HepG2 (cell line): Measurements from ENCODE around the gene NEGR1. TPM values are rescaled to one million over a fixed set of nuclear protein-coding genes. Genes with fewer than 3 reads are reported as not detected.

Experiments used
- ATAC-seq: fragments of 200-7000 bp; cut with Tn5 transposase; 3 replicates; pipeline ENCODE4 v1.9.1; 2020; ENCODE audit warnings: mild to moderate bottlenecking, moderate library complexity
- BruUV-seq: library from RNA; stranded (reverse); fragments of 400-500 nt; replicated peaks from 2 replicates; lab custom pipeline; 2021; lab: Mats Ljungman, UMichigan
- CTCF ChIA-PET: fragments of 300-600 bp; formaldehyde crosslinking; extraction: SDS; loops from one replicate; lab custom pipeline; 2021; ENCODE audit warnings: low total read pairs, inconsistent platforms, low intra/inter-chr PET ratio; lab: Yijun Ruan, JAX
- POLR2A ChIA-PET: fragments of 350-600 bp; sonication (Branson Sonifier 250); formaldehyde crosslinking; loops from one replicate; lab custom pipeline; 2020; ENCODE audit warnings: antibody characterized with exemption, inconsistent platforms; lab: Yijun Ruan, JAX
- DNase-seq: peaks from one replicate; pipeline ENCODE4 v3.0.0-alpha.2; 2015; ENCODE audit warnings: low spot score
- FAIRE-seq: peaks from 3 replicates; lab custom pipeline; 2011; peaks lifted over from hg19 to GRCh38; lab: Jason Lieb, UNC
- H2AFZ ChIP-seq: one replicate; pipeline ENCODE4 v1.6.1; 2011; ENCODE audit warnings: low read length, inconsistent platforms
- H3K27ac ChIP-seq: fragments of 300-600 bp; 3 replicates; pipeline ENCODE4 v1.8.0; 2011; ENCODE audit warnings: mixed run types, mild to moderate bottlenecking, mixed read lengths, low read length, inconsistent platforms; ENCODE audit not compliant: insufficient read depth; ENCODE audit errors: extremely low read length
- H3K27me3 ChIP-seq, 2 experiments: fragments of 200-600 bp in 1 of 2; 2 replicates in 1 of 2; 3 replicates in 1 of 2; pipeline versions ENCODE4 v1.6.0 to v1.8.0; 2011; ENCODE audit warnings: low read length in 2 of 2, mild to moderate bottlenecking in 2 of 2, moderate library complexity in 2 of 2, inconsistent platforms in 1 of 2; ENCODE audit not compliant: insufficient read depth in 2 of 2, control insufficient read depth in 1 of 2
- H3K36me3 ChIP-seq, 2 experiments: fragments of 200-600 bp in 1 of 2; replicated peaks in 1 of 2; 2 replicates in 1 of 2; 3 replicates in 1 of 2; pipeline versions ENCODE4 v1.5.1 to v1.8.0; 2011; ENCODE audit warnings: low read length in 2 of 2, inconsistent platforms in 1 of 2; ENCODE audit not compliant: insufficient read depth in 2 of 2, control insufficient read depth in 1 of 2
- H3K4me1 ChIP-seq: 2 replicates; pipeline ENCODE4 v1.5.1; 2012; ENCODE audit warnings: low read length, inconsistent platforms; ENCODE audit not compliant: insufficient read depth
- H3K4me2 ChIP-seq: 2 replicates; pipeline ENCODE4 v1.6.0; 2011; ENCODE audit warnings: low read depth, low read length, inconsistent platforms
- H3K4me3 ChIP-seq, 3 experiments: fragments of 200-600 bp in 1 of 3; sonication (generic), shearing (Covaris generic) in 1 of 3; replicated peaks in 1 of 3; 2 replicates each; pipeline ENCODE4 v1.5.1; 2011 to 2016; ENCODE audit warnings: low read length in 3 of 3, inconsistent platforms in 2 of 3, low read depth in 2 of 3, mild to moderate bottlenecking in 2 of 3, control low read depth in 1 of 3, mixed read lengths in 1 of 3; ENCODE audit not compliant: insufficient read depth in 1 of 3
- H3K79me2 ChIP-seq: one replicate; pipeline ENCODE4 v1.6.1; 2011; ENCODE audit warnings: low read length, inconsistent platforms; ENCODE audit not compliant: insufficient read depth
- H3K9ac ChIP-seq: 2 replicates; pipeline ENCODE4 v1.6.0; 2011; ENCODE audit warnings: mild to moderate bottlenecking, low read depth, low read length, inconsistent platforms; ENCODE audit not compliant: insufficient read depth
- H3K9me3 ChIP-seq: 2 replicates; pipeline ENCODE4 v1.5.1; 2012; ENCODE audit warnings: mild to moderate bottlenecking, low read length
- H4K20me1 ChIP-seq: 2 replicates; pipeline ENCODE4 v1.6.0; 2011; ENCODE audit warnings: inconsistent platforms, mild to moderate bottlenecking, low read length, moderate library complexity; ENCODE audit not compliant: insufficient read depth
- DDIT3 ChIP-seq: sonication (generic); formaldehyde crosslinking; IDR thresholded peaks from 2 replicates; pipeline ENCODE4 v1.4.0; 2020; ENCODE audit warnings: mild to moderate bottlenecking, missing genetic modification reagents
- GMEB1 ChIP-seq: sonication (generic); formaldehyde crosslinking; IDR thresholded peaks from 2 replicates; pipeline ENCODE4 v1.5.1; 2020; ENCODE audit warnings: missing genetic modification reagents, mild to moderate bottlenecking, borderline replicate concordance
- ZBTB42 ChIP-seq: sonication (generic); formaldehyde crosslinking; IDR thresholded peaks from 2 replicates; pipeline ENCODE4 v1.5.0; 2020; ENCODE audit warnings: mild to moderate bottlenecking, missing genetic modification reagents
- ZNF34 ChIP-seq: sonication (generic); formaldehyde crosslinking; IDR thresholded peaks from 2 replicates; pipeline ENCODE4 v1.4.0; 2020; ENCODE audit warnings: mild to moderate bottlenecking, missing genetic modification reagents, borderline replicate concordance
- ZNF589 ChIP-seq: sonication (generic); formaldehyde crosslinking; conservative IDR thresholded peaks from 2 replicates; pipeline ENCODE4 v1.8.0; 2022; ENCODE audit warnings: mild to moderate bottlenecking, moderate library complexity, missing genetic modification reagents
- ZNF720 ChIP-seq: sonication (generic); formaldehyde crosslinking; IDR thresholded peaks from 2 replicates; pipeline ENCODE4 v1.4.0; 2020; ENCODE audit warnings: missing genetic modification reagents
- ZSCAN20 ChIP-seq: sonication (generic); formaldehyde crosslinking; IDR thresholded peaks from 2 replicates; pipeline ENCODE4 v1.4.0; 2020; ENCODE audit warnings: missing genetic modification reagents, mild to moderate bottlenecking, borderline replicate concordance
- WGBS: methylation state at CpG from one replicate; pipeline ENCODE4 v1.1.6; 2017; ENCODE audit warnings: low lambda C conversion rate; 5-methylcytosine and 5-hydroxymethylcytosine counted together
- in situ Hi-C: cut with HindIII; loops from 2 replicates; pipeline ENCODE4 v1.10.0; 2017; ENCODE audit warnings: low pct_unique_long_range_greater_than_20kb; ENCODE audit not compliant: extremely low pct_ligation_motif_present
- intact Hi-C: fragments of 100-400 bp; cut with micrococcal nuclease; formaldehyde crosslinking; loops from one replicate; pipeline ENCODE4 v1.10.0; 2022; ENCODE audit not compliant: unreplicated experiment
- polyA plus RNA-seq, 8 experiments: library from polyadenylated mRNA; depleted of rRNA in 3 of 8; stranded (reverse) in 7 of 8; unstranded in 1 of 8; fragments of >200 nt; fragmentation: Illumina TruSeq in 4 of 8; extraction: Trizol in 4 of 8; gene quantifications; 2 replicates each; pipeline versions ENCODE4 v1.2.1 to v1.2.3, GENCODE V29; 2011 to 2016; ENCODE audit warnings: low read depth in 4 of 8, missing spikeins in 1 of 8, mixed read lengths in 1 of 8; ENCODE audit not compliant: insufficient read depth in 1 of 8
- total RNA-seq, 5 experiments: library from RNA; depleted of rRNA; stranded (reverse); fragments of >200 nt; fragmentation: Illumina TruSeq; extraction: Trizol; gene quantifications; 2 replicates each; pipeline ENCODE4 v1.2.3, GENCODE V29; 2016; ENCODE audit warnings: low read depth in 1 of 5

Gene NEGR1
- total and polyA plus RNA-seq, 2 of the 13 experiments (the other 11 are each of a cell fraction or from before 2014, with no cell fraction given) = not detected

DNA sequence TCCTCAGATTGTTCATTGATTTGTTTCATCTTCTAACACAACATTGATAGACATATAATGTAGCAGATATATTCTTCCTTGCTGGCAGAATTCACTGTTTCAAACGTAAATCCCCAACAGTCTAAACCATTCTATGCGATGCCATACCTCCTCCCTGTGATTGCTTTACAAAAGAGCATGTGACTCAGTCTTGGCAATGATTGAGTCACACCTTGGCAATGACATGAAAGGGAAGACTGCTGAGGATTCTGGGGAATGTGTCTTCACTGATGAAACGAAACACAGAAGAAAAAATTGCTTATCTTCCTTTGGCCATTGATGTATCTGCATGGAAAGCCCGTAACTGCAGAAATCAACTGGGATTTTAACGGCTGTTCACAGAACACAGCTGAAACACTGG, 791.9 kb downstream of the NEGR1 start:
- FAIRE-seq (no peak), DNase-seq (no peak), ATAC-seq (no peak)
- Histone ChIP-seq H3K9me3 (peaks cover 20% of the 10 kb centered on the region), H3K36me3 (no peaks in the 10 kb centered on the region), H3K79me2 (no peaks in the 10 kb centered on the region), H3K4me1 (no peaks in the 10 kb centered on the region), H3K4me3 (no peak overlapping the region), H3K4me2 (no peak overlapping the region), H3K27ac (no peak overlapping the region), H3K9ac (no peak overlapping the region), H3K27me3 (no peaks in the 10 kb centered on the region), H4K20me1 (no peaks in the 10 kb centered on the region), H2AFZ (no peak overlapping the region)
- ChIA-PET POLR2A (no interaction called here), CTCF (no interaction called here)
- no TSS peak for BruUV-seq
- WGBS = 0% methylated on average over 5 of the region's 5 CpGs
- in situ Hi-C loops (no loop called here), intact Hi-C loops (no loop called here)
- TF ChIP-seq ZNF589 (CRISPR knock-in tag) = no peak
- no peak for TF ChIP-seq GMEB1
- TF ChIP-seq DDIT3 = no peak
- TF ChIP-seq ZBTB42 (CRISPR knock-in tag) = no peak
- no peak for TF ChIP-seq ZNF720 (CRISPR knock-in tag)
- TF ChIP-seq ZNF34 (CRISPR knock-in tag) = no peak
- TF ChIP-seq ZSCAN20 (CRISPR knock-in tag) = no peak
